ENCODE measurements around the gene RPL31. TPM values are rescaled to one million over a fixed set of nuclear protein-coding genes. Genes with fewer than 3 reads are reported as not detected.

Gene RPL31
- total RNA-seq, 1 experiment from 2014 or later = 1,893 TPM

- TF ChIP-seq CTCF (conservative IDR thresholded peaks at IDR 0.05) = no peak
- Histone ChIP-seq H3K9ac (ENCODE audit: extremely low read depth, insufficient read length, low read length) (no peak overlapping the region), H4K5ac (ENCODE audit: insufficient read length, low read depth, low read length) (no peak overlapping the region), H2BK20ac (ENCODE audit: low read depth, low read length, poor library complexity, severe bottlenecking) (no peak overlapping the region), H2BK12ac (ENCODE audit: insufficient read length, low read depth, low read length) (no peak overlapping the region), H3T11ph (ENCODE audit: low read length) (no peak overlapping the region), H3K56ac (ENCODE audit: insufficient read length, low read depth, low read length) (no peak overlapping the region), H3K23ac (ENCODE audit: insufficient read length, low read depth, low read length) (no peak overlapping the region), H3K27me3 (ENCODE audit: insufficient read depth, low read length) (no peaks in the 10 kb centered on the region), H3K79me2 (ENCODE audit: insufficient read depth, low read length) (no peaks in the 10 kb centered on the region), H2AK5ac (ENCODE audit: insufficient read length, low read length) (no peak overlapping the region), H4K8ac (replicated peaks; ENCODE audit: insufficient read length, low read depth, low read length) (no peak overlapping the region), H4K91ac (ENCODE audit: insufficient read length, low read depth, low read length) (no peak overlapping the region), H3K4me1 (ENCODE audit: insufficient read depth, low read length) (no peaks in the 10 kb centered on the region; the same call in 1 of the 2 replicates), H3K18ac (ENCODE audit: insufficient read length, low read depth, low read length) (no peak overlapping the region), H2AFZ (ENCODE audit: low read length) (no peak overlapping the region), H3K79me1 (ENCODE audit: insufficient read depth, low read depth, low read length, poor library complexity, severe bottlenecking) (no peaks in the 10 kb centered on the region), H3K9me3 (ENCODE audit: control insufficient read depth, low read depth, low read length) (no peaks in the 10 kb centered on the region), H3K23me2 (ENCODE audit: insufficient read length, low read depth, low read length, poor library complexity, severe bottlenecking) (no peaks in the 10 kb centered on the region), H4K20me1 (ENCODE audit: control insufficient read depth, insufficient read depth, insufficient read length) (no peaks in the 10 kb centered on the region), H3K27ac (ENCODE audit: insufficient read length, low read depth, low read length) (no peak overlapping the region), H2BK15ac (ENCODE audit: low read depth, low read length) (no peak overlapping the region), H3K4ac (ENCODE audit: low read depth, low read length) (no peak overlapping the region), H2BK120ac (ENCODE audit: low read depth, low read length, poor library complexity, severe bottlenecking) (no peak overlapping the region), H3K14ac (ENCODE audit: insufficient read depth, low read length) (peak overlapping the region; percentile 53; the same call in 1 of the 2 replicates), H3K4me2 (ENCODE audit: insufficient read depth, insufficient read length, low read length) (no peak overlapping the region), H2BK5ac (ENCODE audit: insufficient read length, low read length) (no peak overlapping the region)
- Mint-ChIP-seq H3K27me3 (ENCODE audit: low read depth) (no peaks in the 10 kb centered on the region), H3K27ac (peak overlapping the region; percentile 14 to 70 (median 15); a peak in 5 of 7 replicates), H3K9me3 (0 out of 5 replicates have a peak, but pooled peaks cover 0 to 4% of the 10 kb centered on the region in 2 experiments), H3K36me3 (ENCODE audit: insufficient read depth in 1 of 3, low read depth in 3 of 3) (peaks cover 16 to 30% (median 20%) of the 10 kb centered on the region in 3 experiments; a peak in 6 of 7 replicates), H3K4me3 (no peak overlapping the region), H3K4me1 (peaks cover 16 to 21% of the 10 kb centered on the region in 2 experiments)
- DNase-seq = no peak
- no CpG with 5 or more reads among the region's 12 CpGs for WGBS (ENCODE audit: extremely low coverage, insufficient read length, low lambda C conversion rate)
Observed at GRCh38 chr2:101047075-101047766, 45.1 kb downstream of the RPL31 start.
